ENCODE data around the gene METTL26. TPM values are rescaled to one million over a fixed set of nuclear protein-coding genes. Genes with fewer than 3 reads are reported as not detected.

The METTL26 gene
- total and polyA plus RNA-seq, 11 donors = 39.6 to 187 (median 58.5) TPM

DNA sequence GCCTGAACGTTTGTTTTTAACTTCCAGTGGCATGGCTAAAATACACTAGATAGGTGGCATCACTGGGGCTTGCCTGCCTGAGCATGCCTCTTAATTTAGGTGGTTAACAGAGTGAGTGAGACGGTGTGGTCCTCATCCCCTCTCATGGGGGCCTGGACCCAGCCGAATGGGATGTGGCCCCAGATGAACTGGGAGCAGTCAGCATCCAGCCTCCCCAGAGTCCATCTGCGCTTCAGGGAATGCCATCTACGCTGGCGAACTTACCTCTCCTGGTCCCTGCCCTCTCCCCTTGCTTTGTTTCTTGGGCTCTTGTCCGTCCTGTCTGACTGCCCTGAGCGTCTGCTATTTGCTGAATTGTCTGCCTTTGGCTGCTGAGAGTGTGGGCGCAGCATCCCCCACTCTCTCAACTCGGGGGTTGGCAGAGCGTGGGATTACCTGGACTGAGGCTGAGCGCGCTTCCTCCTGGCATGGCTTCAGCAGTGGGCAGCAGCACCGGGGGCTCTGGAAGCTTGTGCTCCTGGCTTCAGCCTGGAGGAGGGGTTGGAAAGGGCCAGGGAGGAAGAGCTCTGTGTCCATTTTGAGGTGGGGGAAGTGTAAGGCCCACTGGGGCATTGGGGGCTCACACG is 44.1 kb downstream of the METTL26 start:
- no peak for TF ChIP-seq POLR2A (IDR thresholded peaks at IDR 0.05)
- TF ChIP-seq, protein P1, sequence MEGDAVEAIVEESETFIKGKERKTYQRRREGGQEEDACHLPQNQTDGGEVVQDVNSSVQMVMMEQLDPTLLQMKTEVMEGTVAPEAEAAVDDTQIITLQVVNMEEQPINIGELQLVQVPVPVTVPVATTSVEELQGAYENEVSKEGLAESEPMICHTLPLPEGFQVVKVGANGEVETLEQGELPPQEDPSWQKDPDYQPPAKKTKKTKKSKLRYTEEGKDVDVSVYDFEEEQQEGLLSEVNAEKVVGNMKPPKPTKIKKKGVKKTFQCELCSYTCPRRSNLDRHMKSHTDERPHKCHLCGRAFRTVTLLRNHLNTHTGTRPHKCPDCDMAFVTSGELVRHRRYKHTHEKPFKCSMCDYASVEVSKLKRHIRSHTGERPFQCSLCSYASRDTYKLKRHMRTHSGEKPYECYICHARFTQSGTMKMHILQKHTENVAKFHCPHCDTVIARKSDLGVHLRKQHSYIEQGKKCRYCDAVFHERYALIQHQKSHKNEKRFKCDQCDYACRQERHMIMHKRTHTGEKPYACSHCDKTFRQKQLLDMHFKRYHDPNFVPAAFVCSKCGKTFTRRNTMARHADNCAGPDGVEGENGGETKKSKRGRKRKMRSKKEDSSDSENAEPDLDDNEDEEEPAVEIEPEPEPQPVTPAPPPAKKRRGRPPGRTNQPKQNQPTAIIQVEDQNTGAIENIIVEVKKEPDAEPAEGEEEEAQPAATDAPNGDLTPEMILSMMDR (IDR thresholded peaks at IDR 0.05) = no peak
- Histone ChIP-seq H3K27me3 (no peaks in the 10 kb centered on the region), H3K36me3 (peaks cover 0 to 15% (median 0%) of the 10 kb centered on the region in 9 donors), H3K4me3 (peak overlapping the region in 1 of 12 donors; percentile 90), H3K4me1 (peaks cover 5 to 52% (median 28%) of the 10 kb centered on the region in 12 donors), H3K9me3 (no peaks in the 10 kb centered on the region), H3K27ac (no peak overlapping the region)
- DNase-seq (peak in 1 of 5 donors; percentile 19), ATAC-seq (no peak)
- intact Hi-C loops (cut with DNase I) = loop anchor here in 4 of 10 donors (2.0 to 5.0 kb wide), 3 partner anchors 35 to 63 kb away; partner anchors contain the start of gene METTL26 (in 1 of the 4)
- 87 to 91% (median 89%) methylated on average over 11 to 15 of the region's 15 CpGs for WGBS, 4 donors

- intact Hi-C loops (cut with DNase I) = loop anchor here in 4 of 10 donors (2.0 to 5.0 kb wide), 3 partner anchors 36 to 62 kb away; partner anchors contain the start of gene METTL26 (in 1 of the 4)
- ATAC-seq (no peak), DNase-seq (no peak)
- Histone ChIP-seq H3K27ac (no peak overlapping the region), H3K4me1 (peaks cover 5 to 57% (median 31%) of the 10 kb centered on the region in 12 donors), H3K4me3 (peak overlapping the region in 3 of 12 donors; percentile 12 to 91 (median 90)), H3K9me3 (no peaks in the 10 kb centered on the region), H3K36me3 (peaks cover 0 to 8% (median 0%) of the 10 kb centered on the region in 9 donors), H3K27me3 (no peaks in the 10 kb centered on the region)
- TF ChIP-seq POLR2A (IDR thresholded peaks at IDR 0.05) = no peak
- TF ChIP-seq, protein P1 (IDR thresholded peaks at IDR 0.05) = no peak
- WGBS, 4 donors = 77 to 89% (median 82%) methylated on average over 8 of the region's 8 CpGs
Measured at GRCh38 chr16:591231-591630, 44.9 kb downstream of the METTL26 start.

DNA sequence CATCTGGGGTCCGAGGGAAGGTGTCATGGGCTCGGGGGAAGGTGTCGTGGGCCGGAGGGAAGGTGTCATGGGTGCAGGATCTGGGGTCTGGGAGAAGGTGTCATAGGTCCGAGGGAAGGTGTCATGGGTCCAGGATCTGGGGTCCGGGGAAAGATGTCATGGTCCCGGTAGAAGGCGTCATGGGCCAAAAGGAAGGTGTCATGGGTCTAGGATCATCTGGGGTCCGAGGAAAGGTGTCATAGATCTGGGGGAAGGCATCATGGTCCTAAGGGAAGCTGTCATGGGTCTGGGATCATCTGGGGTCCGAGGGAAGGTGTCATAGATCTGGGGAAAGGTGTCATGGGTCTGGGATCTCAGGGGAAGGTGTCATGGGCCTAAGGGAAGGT is 45.3 kb downstream of the METTL26 start:
- TF ChIP-seq POLR2A (IDR thresholded peaks at IDR 0.05) = no peak
- TF ChIP-seq, protein P1 (IDR thresholded peaks at IDR 0.05) = no peak
- H3K9me3 ChIP-seq = no peaks in the 10 kb centered on the region
- H3K27me3 ChIP-seq = no peaks in the 10 kb centered on the region
- H3K4me1 ChIP-seq = peaks cover 5 to 59% (median 31%) of the 10 kb centered on the region in 12 donors
- peak overlapping the region; percentile 68 to 94 (median 90) for H3K4me3 ChIP-seq
- DNase-seq (no peak), ATAC-seq (no peak)
- H3K27ac ChIP-seq = peak overlapping the region in 4 of 12 donors; percentile 78 to 87 (median 84)
- peaks cover 0 to 8% (median 0%) of the 10 kb centered on the region in 9 donors for H3K36me3 ChIP-seq
- 43 to 57% (median 47%) methylated on average over 10 of the region's 10 CpGs for WGBS, 4 donors
- intact Hi-C loops (cut with DNase I) = loop anchor here in 4 of 10 donors (1.0 to 5.0 kb wide), 4 partner anchors 36 to 62 kb away; partner anchors contain the start of gene METTL26 (in 2 of the 4)

- no peak for TF ChIP-seq POLR2A (IDR thresholded peaks at IDR 0.05)
- TF ChIP-seq, protein P1 (IDR thresholded peaks at IDR 0.05) = peak in 1 of 12 donors; percentile 4
- peak overlapping the region; percentile 68 to 94 (median 90) for H3K4me3 ChIP-seq
- 0 to 1% (median 0%) methylated on average over 1 to 71 of the region's 71 CpGs for WGBS, 4 donors
- intact Hi-C loops (cut with DNase I) = loop anchor here in 4 of 10 donors (1.0 to 5.0 kb wide), 4 partner anchors 37 to 62 kb away; partner anchors contain the start of gene METTL26 (in 2 of the 4)
- H3K36me3 ChIP-seq = peaks cover 0 to 8% (median 0%) of the 10 kb centered on the region in 9 donors
- H3K4me1 ChIP-seq = peaks cover 5 to 62% (median 34%) of the 10 kb centered on the region in 12 donors
- H3K27me3 ChIP-seq = no peaks in the 10 kb centered on the region
- ATAC-seq (no peak), DNase-seq (peak in 1 of 5 donors; percentile 68)
- H3K27ac ChIP-seq = peak overlapping the region in 11 of 12 donors; percentile 71 to 87 (median 79)
- H3K9me3 ChIP-seq = no peaks in the 10 kb centered on the region
Measured at GRCh38 chr16:590188-590814, 45.8 kb downstream of the METTL26 start.

All from heart left ventricle (tissue), 16 donors.